Vagina (tissue), 2 donors: Measurements from ENCODE around the gene DNAJC12. TPM values are rescaled to one million over a fixed set of nuclear protein-coding genes. Genes with fewer than 3 reads are reported as not detected.

Experiments used
- DNase-seq, 2 donors: peaks; one replicate each; pipeline ENCODE4 v3.0.0-alpha.2; 2017; ENCODE audit errors: extremely low spot score in 2 of 2
- H3K27ac ChIP-seq: fragments of 200-600 bp; sonication (generic); one replicate; pipeline ENCODE4 v1.5.1; 2019
- H3K27me3 ChIP-seq: fragments of 200-600 bp; sonication (generic); one replicate; pipeline ENCODE4 v1.5.1; 2019
- H3K36me3 ChIP-seq, 2 donors: fragments of 200-600 bp; sonication (generic); one replicate each; pipeline ENCODE4 v1.5.1; 2017 to 2019
- H3K4me1 ChIP-seq: fragments of 200-600 bp; sonication (generic); one replicate; pipeline ENCODE4 v1.5.1; 2019
- H3K4me3 ChIP-seq, 2 donors: fragments of 200-600 bp; sonication (generic); 1 replicate in 1 of 2; 2 replicates in 1 of 2; pipeline ENCODE4 v1.5.1; 2016 to 2019
- H3K9me3 ChIP-seq: fragments of 200-600 bp; sonication (generic); one replicate; pipeline ENCODE4 v1.5.1; 2019
- POLR2A ChIP-seq, 2 donors: fragments of 450-650 bp; IDR thresholded peaks; one replicate each; pipeline ENCODE4 v1.6.1; 2017; ENCODE audit warnings: antibody characterized with exemption in 2 of 2, mild to moderate bottlenecking in 2 of 2, moderate library complexity in 2 of 2
- POLR2AphosphoS5 ChIP-seq, 2 donors: sonication (generic); formaldehyde crosslinking; IDR thresholded peaks; one replicate each; pipeline ENCODE4 v1.9.0; 2017; ENCODE audit warnings: antibody characterized with exemption in 2 of 2, mild to moderate bottlenecking in 2 of 2, low read depth in 1 of 2; ENCODE audit not compliant: insufficient read depth in 1 of 2
- intact Hi-C: fragments of 100-400 bp; cut with DNase I; formaldehyde crosslinking; loops from one replicate; pipeline ENCODE4 v1.15.1; 2023
- total RNA-seq: library from RNA; depleted of rRNA; stranded (reverse); fragments of >200 nt; gene quantifications from one replicate; pipeline ENCODE4 v1.2.3, GENCODE V29; 2016
- TF ChIP-seq, protein P1 (sequence below), 3 experiments: fragments of 450-650 bp in 2 of 3; fragments of 200-600 bp in 1 of 3; sonication (generic) in 1 of 3; IDR thresholded peaks; one replicate each; pipeline ENCODE4 v1.5.1; 2017 to 2019; ENCODE audit warnings: antibody characterized with exemption in 3 of 3, mild to moderate bottlenecking in 2 of 3, moderate library complexity in 2 of 3

Gene DNAJC12
- total RNA-seq, 1 donor from 2014 or later, result 2.7 TPM

DNA sequence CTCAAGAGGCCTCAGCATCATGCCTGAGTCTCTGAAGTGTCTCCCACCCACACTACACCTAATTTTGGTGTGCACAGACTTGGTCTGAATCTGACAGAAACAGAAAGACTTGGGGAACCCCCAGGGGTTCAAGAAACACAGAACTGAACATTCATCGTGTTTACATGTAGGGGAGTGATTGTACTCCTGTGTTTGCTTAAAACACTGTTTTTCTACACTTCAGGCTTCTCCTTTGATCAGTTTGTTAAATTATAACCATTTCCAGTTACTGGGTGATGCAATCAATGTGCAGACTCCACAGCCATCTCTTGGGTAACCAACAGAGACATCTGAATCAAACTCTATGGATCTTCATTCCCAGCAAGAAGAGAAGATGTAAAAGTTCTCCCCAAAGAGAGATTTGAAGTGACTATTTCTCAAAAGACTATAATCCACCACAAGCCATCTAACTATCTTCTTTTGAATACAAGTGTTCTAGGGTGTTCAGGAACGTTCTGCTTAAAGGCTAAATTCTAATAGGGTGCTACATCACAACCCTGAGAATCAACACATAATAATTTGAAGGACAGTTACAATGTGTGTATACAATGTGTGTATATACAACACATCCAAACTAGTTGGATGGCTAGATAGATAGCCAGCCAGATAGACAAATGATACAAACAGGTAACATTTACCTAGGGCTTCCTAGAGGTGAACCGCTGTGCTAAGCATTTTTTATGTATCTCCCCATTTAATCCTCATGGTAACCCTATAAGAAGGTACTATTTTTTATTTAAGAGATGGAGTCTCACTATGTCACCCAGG is 34.2 kb downstream of the DNAJC12 start:
- Histone ChIP-seq H3K4me1 (no peaks in the 10 kb centered on the region), H3K27me3 (no peaks in the 10 kb centered on the region), H3K9me3 (no peaks in the 10 kb centered on the region), H3K36me3 (no peaks in the 10 kb centered on the region), H3K27ac (no peak overlapping the region), H3K4me3 (no peak overlapping the region)
- DNase-seq, result no peak
- intact Hi-C loops, result no loop called here
- no peak for TF ChIP-seq POLR2A (IDR thresholded peaks at IDR 0.05)
- no peak for TF ChIP-seq POLR2AphosphoS5 (IDR thresholded peaks at IDR 0.05; ENCODE audit: insufficient read depth in 1 of 2, low read depth in 1 of 2)
- TF ChIP-seq, protein P1, sequence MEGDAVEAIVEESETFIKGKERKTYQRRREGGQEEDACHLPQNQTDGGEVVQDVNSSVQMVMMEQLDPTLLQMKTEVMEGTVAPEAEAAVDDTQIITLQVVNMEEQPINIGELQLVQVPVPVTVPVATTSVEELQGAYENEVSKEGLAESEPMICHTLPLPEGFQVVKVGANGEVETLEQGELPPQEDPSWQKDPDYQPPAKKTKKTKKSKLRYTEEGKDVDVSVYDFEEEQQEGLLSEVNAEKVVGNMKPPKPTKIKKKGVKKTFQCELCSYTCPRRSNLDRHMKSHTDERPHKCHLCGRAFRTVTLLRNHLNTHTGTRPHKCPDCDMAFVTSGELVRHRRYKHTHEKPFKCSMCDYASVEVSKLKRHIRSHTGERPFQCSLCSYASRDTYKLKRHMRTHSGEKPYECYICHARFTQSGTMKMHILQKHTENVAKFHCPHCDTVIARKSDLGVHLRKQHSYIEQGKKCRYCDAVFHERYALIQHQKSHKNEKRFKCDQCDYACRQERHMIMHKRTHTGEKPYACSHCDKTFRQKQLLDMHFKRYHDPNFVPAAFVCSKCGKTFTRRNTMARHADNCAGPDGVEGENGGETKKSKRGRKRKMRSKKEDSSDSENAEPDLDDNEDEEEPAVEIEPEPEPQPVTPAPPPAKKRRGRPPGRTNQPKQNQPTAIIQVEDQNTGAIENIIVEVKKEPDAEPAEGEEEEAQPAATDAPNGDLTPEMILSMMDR (IDR thresholded peaks at IDR 0.05), result no peak

DNA sequence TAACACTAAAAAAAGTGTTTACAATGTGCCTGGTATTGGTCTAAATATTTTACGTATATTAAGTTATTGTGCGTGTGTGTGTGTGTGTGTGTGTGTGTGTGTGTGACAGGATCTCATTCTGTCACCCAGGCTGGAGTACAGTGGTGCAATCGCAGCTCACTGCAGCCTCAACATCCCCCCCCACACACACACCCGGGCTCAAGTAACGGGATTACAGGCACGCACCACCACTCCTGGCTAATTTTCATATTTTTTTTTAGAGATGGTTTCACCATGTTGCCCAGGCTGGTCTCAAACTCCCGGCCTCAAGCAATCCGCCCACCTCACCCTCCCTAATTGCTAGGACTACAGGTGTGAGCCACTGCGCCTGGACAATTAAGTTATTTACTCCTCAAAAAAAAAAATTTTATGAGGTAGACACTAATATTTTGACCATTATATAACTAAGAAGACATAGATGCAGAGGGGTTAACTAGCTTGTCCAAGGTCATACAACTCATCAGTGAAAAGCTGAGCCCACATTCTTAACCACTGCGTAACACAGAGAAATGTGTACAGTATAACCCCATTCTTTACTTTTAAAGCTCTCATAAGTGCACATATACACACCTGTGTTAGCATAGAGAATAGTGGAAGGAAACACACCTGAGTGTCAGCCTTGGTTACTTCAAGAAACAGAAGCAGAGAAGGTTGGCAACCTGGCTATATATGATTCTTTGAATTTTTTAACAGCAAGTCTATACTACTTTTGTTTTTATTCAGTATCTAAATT is 35.0 kb downstream of the DNAJC12 start:
- Histone ChIP-seq H3K27me3 (no peaks in the 10 kb centered on the region), H3K4me1 (no peaks in the 10 kb centered on the region), H3K36me3 (no peaks in the 10 kb centered on the region), H3K4me3 (no peak overlapping the region), H3K9me3 (no peaks in the 10 kb centered on the region), H3K27ac (no peak overlapping the region)
- DNase-seq, result no peak
- intact Hi-C loops, result no loop called here
- no peak for TF ChIP-seq POLR2A (IDR thresholded peaks at IDR 0.05)
- TF ChIP-seq, protein P1 (IDR thresholded peaks at IDR 0.05), result no peak
- no peak for TF ChIP-seq POLR2AphosphoS5 (IDR thresholded peaks at IDR 0.05; ENCODE audit: insufficient read depth in 1 of 2, low read depth in 1 of 2)

DNA sequence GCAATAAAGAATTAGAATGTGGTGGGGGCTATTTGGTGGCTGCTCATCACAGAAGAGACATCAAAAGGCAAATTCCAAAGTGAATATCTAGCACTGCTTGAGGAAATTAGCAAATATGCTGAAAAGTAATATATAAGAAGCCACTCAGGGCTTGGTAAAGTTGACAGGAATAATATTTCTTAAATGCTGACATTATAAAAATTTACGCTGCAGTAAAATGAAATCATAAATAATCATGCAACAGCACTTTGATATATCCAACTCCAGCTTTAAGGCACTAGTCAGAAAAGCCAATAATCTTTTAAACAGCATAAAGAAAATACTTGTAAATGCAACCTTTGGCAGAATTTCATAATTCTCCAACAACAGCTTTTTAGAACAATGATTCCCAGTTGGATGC is 36.9 kb downstream of the DNAJC12 start:
- Histone ChIP-seq H3K27ac (no peak overlapping the region), H3K4me1 (no peaks in the 10 kb centered on the region), H3K27me3 (no peaks in the 10 kb centered on the region), H3K4me3 (no peak overlapping the region), H3K36me3 (no peaks in the 10 kb centered on the region), H3K9me3 (no peaks in the 10 kb centered on the region)
- TF ChIP-seq, protein P1 (IDR thresholded peaks at IDR 0.05), result no peak
- TF ChIP-seq POLR2A (IDR thresholded peaks at IDR 0.05), result no peak
- TF ChIP-seq POLR2AphosphoS5 (IDR thresholded peaks at IDR 0.05; ENCODE audit: insufficient read depth in 1 of 2, low read depth in 1 of 2), result no peak
- DNase-seq, result no peak
- intact Hi-C loops, result no loop called here

DNA sequence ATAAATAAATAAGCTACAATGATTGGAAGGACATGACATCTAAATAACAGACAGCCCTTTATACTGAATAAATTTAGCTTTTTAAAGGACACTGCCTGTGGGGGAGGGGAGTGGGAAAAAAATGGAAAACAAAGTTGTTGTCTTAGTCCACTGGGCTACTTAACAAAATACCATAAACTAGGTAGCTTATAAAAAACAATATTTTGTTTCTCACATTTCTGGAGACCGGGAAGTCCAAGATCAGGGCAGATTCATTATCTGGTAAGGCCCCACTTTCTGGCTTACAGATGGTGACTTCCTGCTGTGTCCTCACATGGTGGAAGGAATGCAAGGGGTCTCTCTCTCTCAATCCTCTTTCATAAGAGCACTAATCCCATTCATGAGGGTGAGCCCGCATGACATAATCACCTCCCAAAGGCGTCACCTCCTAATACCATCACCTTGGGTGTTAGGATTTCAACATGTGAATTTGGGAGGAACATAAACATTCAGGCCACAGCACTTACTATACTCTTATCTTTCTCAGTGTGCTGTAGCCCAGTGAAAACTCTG is 43.0 kb downstream of the DNAJC12 start:
- Histone ChIP-seq H3K27me3 (no peaks in the 10 kb centered on the region), H3K27ac (no peak overlapping the region), H3K4me3 (no peak overlapping the region), H3K36me3 (no peaks in the 10 kb centered on the region), H3K4me1 (no peaks in the 10 kb centered on the region), H3K9me3 (no peaks in the 10 kb centered on the region)
- intact Hi-C loops, result no loop called here
- no peak for DNase-seq
- no peak for TF ChIP-seq POLR2AphosphoS5 (IDR thresholded peaks at IDR 0.05; ENCODE audit: insufficient read depth in 1 of 2, low read depth in 1 of 2)
- no peak for TF ChIP-seq POLR2A (IDR thresholded peaks at IDR 0.05)
- TF ChIP-seq, protein P1 (IDR thresholded peaks at IDR 0.05), result no peak
